Stimulated activated CD8-positive, alpha-beta memory T cell treated with anti-CD3 and anti-CD28 coated beads, Interleukin-7, amount 100 ng/mL, for 1 hour (primary cell): Measurements from ENCODE around the gene ITGB1BP1.
"Not testable (repeated sequence)": the region's sequence is repeated elsewhere in the genome, so short reads cannot be mapped to it uniquely, and the experiment has no call there.

Experiments used
- DNase-seq, 2 donors: peaks; one replicate each; pipeline ENCODE4 v3.0.0-alpha.2; 2020; ENCODE audit warnings: low read depth in 2 of 2

ITGB1BP1 gene

DNA sequence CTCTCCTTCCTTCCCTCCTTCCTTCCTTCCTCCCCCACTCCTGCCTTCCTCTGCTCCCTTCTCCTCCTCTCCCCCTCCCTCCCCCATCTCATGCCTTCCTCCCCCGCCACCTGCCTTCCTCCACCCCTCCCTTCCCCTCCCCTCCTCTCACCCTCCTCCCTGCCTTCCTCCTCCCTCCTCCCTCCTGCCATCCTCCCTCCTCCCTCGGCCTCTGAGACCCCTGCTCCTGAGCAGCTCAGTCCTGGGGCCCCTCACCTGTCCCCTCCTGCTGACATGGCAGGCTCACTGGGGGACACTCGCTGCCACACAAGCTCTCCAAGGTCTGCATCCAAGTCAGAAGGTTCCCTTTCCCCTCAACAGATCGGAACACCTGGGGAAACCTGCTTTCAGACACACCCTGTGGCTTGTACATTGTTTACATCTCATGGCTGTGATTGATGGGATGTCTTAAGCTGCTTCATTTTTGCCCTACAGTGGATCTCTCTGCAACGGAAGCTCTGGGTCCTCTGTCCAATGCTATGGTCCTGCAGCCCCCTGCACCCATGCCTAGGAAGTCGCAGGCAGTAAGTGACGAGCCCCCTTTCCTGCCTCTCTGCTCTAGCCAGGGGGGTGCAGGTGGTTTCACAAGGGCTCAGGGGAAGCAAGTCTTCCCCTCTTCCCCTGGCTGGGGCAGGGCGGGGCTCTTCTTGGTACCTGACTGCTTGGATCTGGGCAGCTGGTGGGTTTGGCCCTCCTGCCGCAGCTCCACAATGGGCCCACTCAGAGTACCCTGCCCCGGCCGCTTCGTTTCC is 22.9 kb downstream of the ITGB1BP1 start:
- no peak for DNase-seq

DNA sequence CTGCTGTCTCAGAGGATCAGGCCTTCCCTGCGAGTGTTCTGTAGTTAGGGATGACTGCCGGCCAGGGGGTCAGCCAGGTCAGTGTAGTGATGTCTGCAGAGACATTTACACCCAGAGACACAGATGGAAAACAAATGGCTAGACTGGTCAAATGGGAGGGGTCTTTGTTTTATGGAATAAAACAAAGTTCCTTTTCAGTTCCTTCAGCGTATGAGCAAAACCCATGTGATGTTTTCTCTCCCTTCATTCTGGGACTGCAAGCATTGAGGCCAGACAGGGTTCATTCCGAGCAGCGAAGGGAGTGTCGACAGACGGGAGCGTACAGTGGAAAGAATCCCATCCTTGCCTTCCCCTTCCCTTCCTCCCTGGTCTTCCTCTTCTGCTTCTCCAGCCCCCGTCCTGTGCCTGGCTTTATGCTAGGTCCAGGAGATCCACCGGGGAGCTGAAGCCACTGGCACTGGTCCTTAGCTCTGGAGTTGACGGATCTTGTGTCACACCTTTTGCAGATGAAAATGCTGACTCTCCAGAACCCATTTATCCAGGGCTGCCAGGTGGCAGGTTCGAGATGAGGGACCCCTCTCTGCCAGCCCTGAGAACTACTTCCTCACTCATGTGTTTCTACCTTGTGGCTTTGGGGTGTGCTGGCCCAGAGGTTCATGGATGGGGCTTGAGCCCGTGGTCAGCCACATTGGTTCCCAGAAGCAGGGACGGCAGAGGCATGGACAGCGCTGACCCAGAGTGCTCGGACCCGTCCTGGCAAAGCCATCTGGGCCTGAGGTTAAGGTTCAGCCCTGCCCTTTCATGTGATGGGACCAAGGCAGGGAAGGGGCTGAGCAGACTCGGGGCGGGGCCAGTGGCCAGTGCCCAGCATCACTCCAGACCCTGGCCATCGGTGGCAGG is 24.2 kb downstream of the ITGB1BP1 start:
- no peak for DNase-seq

DNA sequence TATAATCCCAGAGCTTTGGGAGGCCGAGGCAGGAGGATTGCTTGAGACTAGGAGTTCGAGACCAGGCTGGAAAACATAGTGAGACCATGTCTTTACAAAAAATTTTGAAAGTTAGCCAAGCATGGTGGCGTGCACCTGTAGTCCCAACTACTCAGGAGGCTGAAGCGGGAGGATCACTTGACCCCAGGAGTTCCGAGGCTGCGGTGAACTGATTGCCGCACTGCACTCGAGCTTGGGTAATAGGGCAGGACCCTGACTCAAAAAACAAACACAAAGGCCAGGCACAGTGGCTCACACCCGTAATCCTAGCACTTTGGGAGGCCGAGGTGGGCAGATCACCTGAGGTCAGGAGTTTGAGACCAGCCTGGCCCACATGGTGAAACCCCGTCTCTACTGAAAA is 25.1 kb downstream of the ITGB1BP1 start:
- not testable (repeated sequence) for DNase-seq

DNA sequence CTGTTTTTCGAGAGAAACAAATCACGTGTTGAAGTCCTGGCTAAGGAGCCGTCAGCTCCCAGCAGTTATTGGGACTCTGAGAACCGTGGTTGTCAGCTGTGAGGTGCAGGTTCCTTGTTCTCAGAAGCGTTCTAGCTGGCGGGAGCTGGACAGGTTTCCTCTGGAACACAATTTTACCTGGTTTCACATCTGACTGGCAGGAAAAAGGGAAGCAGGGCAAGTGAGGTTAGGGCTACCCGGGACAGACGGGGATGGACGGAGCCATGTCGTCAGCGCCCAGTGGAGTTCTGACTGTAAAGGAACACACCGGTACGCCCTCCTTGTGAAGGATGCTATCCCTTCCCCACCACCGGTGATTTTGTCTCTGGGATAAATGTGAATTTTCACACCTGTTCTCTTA is 26.1 kb downstream of the ITGB1BP1 start:
- DNase-seq: no peak

DNA sequence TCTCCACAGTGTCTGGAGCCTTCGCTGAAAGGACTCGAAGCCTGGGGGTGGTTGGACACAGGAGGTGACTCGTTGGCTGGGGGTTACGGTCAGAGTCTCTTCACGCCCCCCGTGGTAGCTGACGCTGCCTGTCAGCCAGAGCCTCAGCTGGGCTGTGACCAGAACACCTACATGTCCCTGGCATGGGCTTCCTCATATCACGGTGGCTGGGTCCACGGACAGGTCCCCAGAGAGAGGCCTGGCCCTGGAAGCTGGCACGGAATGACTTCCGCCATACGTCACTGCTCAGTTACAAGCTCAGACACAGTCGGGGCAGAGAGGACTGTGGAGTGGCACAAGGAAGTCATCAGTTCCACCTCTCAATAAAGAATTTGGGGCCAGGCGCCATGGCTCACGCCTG is 28.5 kb downstream of the ITGB1BP1 start:
- DNase-seq: no peak

DNA sequence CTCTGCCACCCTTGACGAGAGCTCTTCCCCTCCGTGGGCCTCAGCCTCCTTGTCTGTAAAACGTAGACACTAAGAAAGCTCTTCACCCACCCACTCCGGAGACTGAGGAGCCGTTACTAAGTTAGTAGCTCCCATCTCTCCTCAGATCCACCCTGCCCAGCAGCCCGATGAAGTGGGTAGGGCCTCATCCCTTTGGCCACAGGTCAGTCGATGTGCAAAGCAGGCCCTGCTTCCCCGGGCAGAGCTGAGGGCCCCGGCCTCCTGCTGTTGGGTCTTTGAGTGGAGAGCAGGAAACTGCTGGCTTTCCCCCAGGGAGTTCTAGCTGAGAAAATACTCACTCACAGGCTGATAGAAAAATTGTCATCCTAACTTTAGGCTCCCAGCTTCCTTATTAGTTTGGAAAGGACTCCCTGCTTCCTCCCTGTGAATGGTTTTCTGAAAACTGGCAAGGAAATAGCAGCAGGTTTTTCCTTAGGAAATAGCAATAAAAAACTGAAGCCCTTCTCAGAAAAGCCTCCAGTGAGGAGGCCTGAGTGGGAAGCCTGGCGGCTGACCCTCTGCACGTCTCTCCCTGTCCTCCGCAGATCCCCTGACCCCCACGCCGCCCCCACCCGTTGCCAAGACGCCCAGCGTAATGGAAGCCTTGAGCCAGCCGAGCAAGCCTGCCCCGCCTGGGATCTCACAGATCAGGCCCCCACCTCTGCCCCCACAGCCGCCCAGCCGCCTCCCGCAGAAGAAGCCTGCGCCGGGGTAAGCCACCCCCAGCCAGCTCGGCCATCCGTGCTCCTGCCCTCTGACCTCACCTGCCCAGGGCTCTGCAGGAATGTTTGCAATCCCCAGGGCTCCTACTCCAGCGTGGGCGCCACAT is 30.2 kb downstream of the ITGB1BP1 start:
- DNase-seq: no peak

DNA sequence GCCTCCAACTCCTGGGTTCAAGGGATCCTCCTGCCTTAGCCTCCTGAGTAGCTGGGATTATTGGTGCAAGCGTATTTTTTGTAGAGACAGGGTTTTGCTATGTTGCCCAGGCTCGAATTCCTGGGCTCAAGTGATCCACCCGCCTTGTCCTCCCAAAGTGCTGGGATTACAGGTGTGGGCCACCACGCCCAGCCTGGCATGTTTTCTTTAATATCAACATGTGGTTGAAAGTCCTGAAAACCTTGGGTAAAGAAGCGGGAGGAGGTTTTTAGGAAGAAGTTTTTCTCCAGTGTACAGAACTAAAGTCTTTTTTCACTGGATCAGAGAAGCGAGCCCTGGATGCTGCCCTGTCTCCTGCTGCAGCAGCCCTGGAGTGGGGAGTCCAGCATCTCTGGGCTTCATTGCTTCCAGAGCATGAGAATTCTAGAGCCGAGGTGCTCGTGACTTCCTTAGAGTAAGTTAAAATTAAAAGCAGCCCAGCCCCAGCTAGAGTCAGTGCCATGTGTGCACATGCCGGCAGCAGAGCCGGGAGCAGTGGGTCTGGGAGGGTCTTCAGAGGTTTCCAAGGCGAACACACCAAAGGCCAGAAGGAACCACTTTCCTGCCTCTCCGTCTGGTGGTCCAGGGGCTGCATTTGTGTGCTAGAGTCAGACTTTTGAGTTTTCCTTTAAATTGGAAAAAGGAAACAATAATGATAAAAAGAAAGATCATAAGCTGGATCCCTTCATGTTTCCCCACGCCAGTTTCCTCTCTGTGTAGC is 31.2 kb downstream of the ITGB1BP1 start:
- DNase-seq: no peak

DNA sequence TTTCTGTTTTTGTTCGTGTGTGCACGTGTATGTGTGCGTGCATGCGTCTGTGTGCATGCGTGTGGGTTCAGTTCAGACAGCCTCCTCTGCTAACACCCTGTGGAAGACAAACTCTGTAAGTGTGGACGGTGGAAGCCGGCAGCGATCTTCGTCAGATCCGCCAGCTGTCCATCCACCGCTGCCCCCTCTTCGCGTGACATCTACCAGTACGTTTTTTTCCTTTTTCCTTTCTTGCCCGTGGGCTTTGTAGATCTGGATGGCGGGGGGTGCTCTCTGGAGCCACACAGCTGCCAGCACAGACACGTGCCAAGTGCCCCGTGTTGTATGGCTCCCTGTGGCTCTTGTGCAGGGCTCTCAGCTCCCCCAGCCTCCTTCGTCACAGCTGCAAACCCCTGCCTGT is 32.3 kb downstream of the ITGB1BP1 start:
- DNase-seq: no peak

DNA sequence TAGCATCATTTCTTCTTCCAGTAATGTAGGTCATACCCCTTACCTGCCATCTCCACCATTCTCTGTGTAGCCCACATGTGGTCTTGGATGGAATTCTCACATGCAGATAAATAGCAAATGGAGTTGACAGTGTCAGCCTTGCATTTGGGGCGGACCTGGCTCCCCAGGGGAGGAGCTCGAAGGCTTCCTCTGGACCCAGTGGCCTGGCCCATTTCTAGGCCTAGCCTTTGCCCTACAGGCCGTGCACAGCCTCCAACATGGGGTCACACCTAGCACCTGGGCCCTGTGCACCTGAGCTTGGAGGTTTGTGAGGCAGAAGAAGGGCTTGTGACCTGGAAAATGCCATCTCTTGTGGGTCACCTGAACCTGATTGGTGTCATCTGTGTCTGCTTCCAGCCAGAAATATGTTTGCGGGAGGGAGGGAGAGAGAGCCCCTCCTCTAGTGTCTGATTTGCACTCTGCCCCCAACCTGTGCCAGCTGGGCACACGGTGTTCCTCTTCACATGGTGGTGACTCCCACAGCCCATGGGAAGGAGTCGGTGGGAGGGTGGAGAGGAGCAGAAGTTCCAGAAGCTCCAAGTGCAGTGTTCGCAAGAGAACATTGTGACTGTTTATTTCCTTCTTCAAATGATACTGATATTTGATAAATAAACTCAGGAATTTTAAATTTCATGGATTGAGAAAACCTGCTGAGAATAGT is 33.0 kb downstream of the ITGB1BP1 start:
- no peak for DNase-seq

DNA sequence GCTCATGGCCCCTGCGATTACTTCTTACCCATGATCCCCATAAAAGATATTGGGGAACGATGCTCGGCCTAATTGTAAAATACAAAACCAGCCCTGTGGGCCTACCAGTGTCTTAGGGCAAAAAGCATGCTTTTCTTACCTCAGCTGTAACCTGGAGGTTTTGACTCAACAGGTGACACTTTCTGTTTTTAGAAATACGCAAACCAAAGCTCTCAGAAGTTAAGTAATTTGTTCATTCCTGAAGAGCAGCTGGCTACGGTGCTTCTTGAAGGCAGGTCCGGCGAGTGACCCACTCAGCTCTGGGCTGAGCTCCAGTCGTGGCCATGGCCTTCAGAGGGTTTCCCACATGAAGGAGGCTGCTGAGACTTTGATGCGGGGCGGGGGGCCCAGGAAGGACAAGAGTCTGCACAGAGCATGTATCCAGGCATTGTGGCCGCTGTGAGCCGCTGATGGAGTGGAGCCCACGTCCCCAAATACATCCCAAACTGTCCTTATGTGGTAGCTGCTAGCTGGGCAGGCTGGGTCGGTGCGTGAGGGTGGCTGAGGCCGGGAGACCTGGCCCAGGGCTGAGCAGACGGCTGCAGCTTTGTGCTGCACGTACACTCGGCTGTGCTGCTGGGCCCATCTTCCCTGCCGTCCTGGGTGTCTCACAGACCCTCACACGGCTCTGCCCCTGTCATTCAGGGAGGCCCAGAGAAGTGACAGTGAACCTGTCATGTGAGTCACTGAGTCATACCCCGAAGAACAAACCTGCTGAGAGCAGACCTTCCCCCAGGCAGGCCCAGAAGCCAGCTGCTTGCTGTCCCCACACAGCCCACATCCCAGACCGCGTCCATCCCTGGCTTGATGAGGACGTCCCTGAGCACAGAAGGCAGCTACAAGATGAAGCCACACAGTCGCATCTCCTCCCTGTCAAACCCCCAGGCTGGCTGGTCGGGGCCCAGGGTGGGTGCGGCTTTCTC is 34.1 kb downstream of the ITGB1BP1 start:
- no peak for DNase-seq

DNA sequence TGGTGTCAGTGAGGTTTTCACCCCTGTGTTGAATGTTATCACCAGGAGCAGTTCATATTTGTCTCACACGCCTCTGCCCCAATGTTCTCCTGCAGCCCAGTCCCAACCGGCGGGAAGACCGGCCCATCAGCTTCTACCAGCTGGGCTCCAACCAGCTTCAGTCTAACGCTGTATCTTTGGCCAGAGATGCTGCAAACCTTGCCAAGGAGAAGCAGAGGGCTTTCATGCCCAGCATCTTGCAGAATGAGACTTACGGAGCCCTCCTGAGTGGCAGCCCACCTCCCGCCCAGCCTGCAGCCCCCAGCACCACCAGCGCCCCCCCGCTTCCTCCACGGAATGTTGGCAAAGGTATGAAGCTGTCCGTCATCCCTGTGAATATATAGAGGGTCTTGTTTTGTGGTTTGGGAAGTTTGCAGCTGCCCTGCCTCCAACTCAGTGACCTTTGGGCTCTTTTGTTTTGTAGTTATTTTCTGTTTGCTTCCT is 35.1 kb downstream of the ITGB1BP1 start:
- DNase-seq: no peak

DNA sequence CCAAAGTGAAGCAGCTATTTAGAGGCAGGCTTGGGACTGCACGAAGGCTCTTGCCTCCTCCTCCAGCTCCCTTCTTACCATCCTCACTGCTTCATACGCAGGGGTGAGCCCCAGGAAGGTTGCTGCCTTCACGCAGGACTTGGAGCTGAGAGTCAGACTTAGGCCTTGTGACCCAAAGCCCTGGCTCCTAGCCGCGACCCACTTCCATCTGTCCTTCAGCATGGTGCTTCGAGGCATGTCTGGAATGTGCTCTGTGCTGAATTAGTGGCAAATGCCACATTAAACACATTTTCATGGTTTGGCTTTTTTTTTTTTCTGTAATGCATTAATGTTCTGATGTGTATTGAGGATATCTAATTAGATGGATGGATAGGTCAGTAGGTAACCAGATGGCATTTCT is 37.5 kb downstream of the ITGB1BP1 start:
- no peak for DNase-seq

DNA sequence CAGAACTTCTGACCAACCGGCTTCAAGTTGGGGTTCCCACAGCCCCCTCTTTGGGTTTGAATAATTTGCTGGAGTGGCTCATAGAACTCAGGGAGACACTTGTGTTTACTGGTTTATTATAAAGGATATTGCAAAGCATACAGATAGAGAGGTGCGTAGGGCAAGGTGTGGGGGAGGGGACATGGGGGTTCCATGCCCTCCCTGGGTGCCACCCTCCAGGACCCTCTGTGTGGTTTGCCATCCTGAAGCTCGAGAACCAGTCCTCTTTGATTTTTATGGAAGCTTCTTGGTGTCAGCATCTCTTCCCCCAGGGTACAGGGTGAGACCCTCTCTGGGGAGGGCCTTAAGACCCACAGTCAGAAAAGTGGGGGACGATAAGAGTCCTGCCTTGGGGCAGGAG is 38.8 kb downstream of the ITGB1BP1 start:
- DNase-seq: no peak

DNA sequence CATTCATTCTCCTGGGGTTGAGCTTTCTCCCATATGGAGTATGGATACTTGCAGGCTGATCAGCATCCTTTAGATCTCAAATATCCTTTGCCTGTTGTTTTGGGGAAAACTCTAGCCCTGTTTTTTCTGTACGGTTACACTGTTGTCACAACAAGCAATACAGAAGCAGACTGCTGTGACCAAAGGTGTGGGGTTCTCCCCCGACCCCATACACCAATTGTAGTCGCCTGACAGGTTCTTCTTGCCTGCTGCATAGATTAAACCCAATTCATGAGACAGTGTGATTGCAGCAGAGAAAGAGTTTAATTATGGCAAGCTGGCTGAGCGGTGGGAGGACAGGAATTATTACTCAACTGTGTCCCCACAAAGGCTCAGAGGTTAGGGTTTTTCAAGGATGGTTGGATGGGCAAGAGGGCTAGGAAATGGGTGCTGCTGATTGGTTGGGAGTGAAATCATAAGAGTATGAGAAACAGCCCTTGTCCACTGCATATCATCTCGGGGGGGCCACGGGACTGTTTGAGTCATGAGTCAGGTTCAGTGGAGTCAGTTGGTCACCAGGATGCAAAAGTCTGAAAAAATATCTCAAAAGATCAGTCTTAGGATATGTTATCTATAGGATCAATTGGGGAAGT is 40.6 kb downstream of the ITGB1BP1 start:
- no peak for DNase-seq

DNA sequence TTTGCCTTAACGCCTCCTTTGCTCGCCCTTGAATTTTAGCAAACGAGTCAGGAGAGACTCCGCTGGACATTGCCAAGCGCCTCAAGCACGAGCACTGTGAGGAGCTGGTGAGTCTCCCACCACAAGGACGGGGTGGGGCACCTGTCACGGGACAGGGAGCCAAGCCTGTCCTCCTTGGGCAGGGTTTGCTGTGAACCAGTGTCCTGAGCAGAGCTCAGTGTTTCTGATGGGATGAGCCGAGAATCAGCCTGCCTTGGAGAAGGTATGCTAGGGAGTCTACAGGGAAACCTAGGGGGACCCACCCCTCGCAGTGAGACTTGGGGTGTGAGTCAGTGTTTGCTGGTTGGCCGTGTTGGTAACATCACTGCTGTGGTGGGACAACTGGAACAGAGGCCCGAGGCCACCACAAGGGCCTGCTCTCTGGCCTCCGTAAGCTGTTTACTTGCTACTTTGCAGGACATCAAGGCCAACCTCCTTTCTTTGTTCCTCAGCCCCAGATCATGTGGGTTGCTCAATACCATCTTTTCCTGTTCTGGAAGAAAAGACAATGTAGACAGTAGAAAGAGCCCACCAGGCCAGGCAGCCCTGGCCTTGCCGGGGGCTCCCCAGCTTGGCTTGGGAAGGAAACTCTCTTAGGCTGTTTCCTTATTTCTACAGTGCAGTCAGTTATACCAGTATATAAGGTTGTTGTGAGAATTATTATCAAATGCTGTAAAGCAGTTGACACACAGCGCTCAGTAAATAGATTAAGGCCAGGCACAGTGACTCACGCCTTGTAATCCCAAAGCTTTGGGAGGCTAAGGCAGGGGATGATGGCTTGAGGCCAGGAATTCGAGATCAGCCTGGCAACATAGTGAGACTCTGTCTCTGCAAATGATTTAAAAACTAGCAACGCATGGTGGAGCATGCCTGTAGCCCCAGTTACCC is 42.4 kb downstream of the ITGB1BP1 start:
- no peak for DNase-seq

DNA sequence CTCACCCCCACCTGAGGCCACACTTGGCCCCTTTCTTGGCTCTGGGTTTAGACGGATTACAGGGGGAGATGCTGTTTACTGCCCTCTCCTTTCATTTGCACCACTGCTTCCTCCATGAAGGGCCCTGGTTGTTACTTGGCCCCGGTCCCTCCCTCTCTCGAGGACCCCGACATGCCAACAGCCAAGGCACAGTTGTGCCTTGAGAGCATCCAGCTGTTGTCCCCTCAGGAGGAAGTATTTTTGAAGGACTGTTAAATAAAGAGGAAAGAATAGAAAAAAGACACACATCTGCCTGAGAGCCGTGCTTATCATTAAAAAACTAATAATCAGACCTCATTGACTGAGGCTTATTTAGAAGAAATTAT is 44.0 kb downstream of the ITGB1BP1 start:
- no peak for DNase-seq

DNA sequence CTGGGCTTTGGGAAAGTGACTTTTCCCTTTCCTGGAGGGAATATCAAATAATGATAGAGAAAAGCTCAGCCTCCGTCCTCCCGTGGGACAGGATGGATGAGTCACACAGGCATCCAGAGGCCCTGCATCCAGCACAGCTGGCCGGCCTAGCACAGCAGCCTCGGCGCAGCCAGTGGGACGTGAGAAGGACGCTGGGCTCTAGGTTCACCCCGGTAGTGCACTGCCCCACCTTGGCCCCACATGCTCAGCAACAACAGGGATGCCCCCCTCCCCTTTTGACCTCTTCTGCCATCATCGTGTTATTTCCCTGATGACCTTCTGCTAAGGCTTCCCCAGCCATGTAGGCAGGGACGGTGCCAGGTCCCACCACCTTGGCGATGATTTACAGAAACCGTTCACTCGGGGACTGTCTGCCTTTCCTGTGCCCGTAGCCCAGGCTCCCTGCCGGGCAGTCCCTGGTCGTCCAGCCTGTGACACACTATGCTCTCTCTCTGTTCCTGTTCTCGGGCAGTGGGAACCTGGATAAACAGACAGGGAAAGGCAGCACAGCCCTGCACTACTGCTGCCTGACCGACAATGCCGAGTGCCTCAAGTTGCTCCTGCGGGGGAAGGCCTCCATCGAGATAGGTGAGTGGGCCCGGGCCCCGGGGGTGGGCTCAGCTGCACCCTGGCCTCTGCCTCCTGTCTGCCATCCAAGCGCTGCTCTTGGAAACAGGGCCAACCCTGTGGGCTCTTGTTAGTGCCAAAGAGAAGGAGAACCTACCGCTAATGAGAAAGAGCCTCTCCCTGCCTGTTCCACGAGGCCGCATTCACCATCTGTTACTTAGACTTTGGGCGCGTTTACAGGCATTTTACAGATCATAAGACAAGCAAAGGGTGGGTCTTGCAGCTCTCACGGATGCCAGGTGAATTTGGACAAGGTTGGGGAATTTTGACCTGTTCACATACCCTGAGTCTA is 44.6 kb downstream of the ITGB1BP1 start:
- DNase-seq: no peak
